GM12864 (cell line): ENCODE data around the gene SLX4IP.

Experiments
- DNase-seq: peaks from one replicate; pipeline ENCODE4 v3.0.0-alpha.2; 2011; ENCODE audit warnings: low read depth
- H3K4me3 ChIP-seq: 2 replicates; pipeline ENCODE4 v1.5.1; 2011; ENCODE audit warnings: mild to moderate bottlenecking, low read depth, low read length, control low read depth
- CTCF ChIP-seq: IDR thresholded peaks from 2 replicates; pipeline ENCODE4 v1.5.1; 2011; ENCODE audit warnings: low read depth, mild to moderate bottlenecking, moderate library complexity, low read length, control low read depth, inconsistent platforms; ENCODE audit errors: missing control alignments

Gene SLX4IP

GRCh38 chr20:10402938-10403608, 32.0 kb upstream of the SLX4IP start:
- DNase-seq, result no peak
- H3K4me3 ChIP-seq, result no peak overlapping the region
- no peak for TF ChIP-seq CTCF

- TF ChIP-seq CTCF, result no peak
- DNase-seq, result no peak
- H3K4me3 ChIP-seq, result no peak overlapping the region
These were observed 31.0 kb upstream of the SLX4IP start for GRCh38 chr20:10404023-10404628.

GRCh38 chr20:10404959-10405530, 30.1 kb upstream of the SLX4IP start:
- DNase-seq, result no peak
- H3K4me3 ChIP-seq, result no peak overlapping the region
- no peak for TF ChIP-seq CTCF

GRCh38 chr20:10408108-10408813, 26.8 kb upstream of the SLX4IP start:
- no peak for DNase-seq
- no peak overlapping the region for H3K4me3 ChIP-seq
- TF ChIP-seq CTCF, result no peak

GRCh38 chr20:10411673-10412072, 23.4 kb upstream of the SLX4IP start:
- TF ChIP-seq CTCF, result no peak
- DNase-seq, result no peak
- no peak overlapping the region for H3K4me3 ChIP-seq

- no peak overlapping the region for H3K4me3 ChIP-seq
- no peak for DNase-seq
- TF ChIP-seq CTCF, result no peak
These were observed 22.3 kb upstream of the SLX4IP start for GRCh38 chr20:10412591-10413408.
